SK-N-DZ (cell line): ENCODE results near the gene TCL1B. TPM values are rescaled to one million over a fixed set of nuclear protein-coding genes. Genes with fewer than 3 reads are reported as not detected.

ENCODE experiments used
- DNase-seq: peaks from one replicate; pipeline ENCODE4 v3.0.0-alpha.2; 2015; ENCODE audit warnings: low spot score
- polyA plus RNA-seq, 2 experiments: library from polyadenylated mRNA; depleted of rRNA; stranded (reverse); fragments of >200 nt; gene quantifications; 2 replicates each; pipeline ENCODE4 v1.2.3, GENCODE V29; 2014

Gene TCL1B, protein sequence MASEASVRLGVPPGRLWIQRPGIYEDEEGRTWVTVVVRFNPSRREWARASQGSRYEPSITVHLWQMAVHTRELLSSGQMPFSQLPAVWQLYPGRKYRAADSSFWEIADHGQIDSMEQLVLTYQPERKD
- polyA plus RNA-seq (2014; cell fraction: cytosol; rRNA removed), result not detected in 2 replicates
- not detected in 2 replicates for polyA plus RNA-seq (2014; cell fraction: nucleus; rRNA removed)

DNA sequence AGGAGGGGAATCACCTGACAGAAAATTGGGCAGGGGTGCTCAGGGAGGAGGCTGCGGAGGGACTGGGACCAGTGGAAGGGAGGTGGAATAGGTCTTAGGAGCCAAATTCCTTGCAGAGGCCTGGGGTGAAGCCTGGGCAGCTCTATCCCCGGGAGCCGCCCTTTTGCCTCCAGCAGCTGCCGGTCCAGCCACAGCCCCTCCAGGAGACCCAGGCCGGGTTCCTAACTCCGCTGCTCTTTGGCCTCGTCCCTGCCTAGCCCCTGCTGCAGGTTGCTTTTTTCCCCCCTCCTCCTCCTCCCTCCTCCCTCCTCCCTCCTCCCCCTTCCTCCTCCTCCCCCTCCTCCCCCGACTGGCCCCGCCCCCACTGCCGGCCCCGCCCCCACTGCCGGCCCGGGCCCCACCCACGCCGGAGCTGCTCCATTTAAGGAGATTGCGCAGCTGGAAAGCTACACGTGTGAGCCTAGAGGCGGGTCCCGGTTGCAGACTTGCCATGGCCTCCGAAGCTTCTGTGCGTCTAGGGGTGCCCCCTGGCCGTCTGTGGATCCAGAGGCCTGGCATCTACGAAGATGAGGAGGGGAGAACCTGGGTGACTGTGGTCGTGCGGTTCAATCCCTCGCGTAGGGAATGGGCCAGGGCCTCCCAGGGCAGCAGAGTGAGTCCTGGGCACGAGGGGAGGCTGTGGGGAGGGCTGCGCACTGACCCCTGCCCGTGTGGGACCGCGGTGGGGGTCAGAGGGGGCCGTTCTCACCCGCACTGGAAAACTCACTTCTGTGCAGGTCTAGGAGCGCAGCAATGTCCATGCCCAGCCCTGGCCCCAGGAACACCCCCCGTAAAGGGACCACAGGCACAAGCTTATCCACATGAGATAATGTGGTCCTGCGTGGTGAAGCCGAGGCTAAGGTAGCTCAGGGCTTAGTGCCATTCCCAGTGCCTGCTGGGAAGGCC, at the start of gene TCL1B:
Gene TCL1B, plus strand, starts transcription at position 449 of the 945 bp plus-strand sequence. Its CDS starts 42 bp downstream, at position 491.
- DNase-seq, result no peak

DNA sequence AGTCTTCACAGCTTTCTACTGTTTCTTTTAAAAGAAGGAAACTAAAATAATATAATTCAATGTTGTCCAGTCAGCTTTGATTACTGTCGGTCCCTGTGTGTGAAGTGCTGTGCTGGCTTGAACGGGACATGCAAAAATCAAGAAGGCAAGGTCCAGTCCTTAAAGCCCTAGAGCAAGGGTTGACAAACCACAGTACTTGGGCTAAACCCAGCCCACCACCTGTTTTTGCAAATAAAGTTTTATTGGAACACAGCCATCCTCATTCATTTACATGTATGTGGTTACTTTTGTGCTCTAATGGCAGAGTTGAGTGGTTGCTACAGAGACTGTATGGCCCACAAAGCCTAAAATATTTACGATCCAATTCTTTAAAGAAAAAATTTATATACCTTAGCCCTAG, 41.2 kb upstream of the TCL1B start:
- no peak for DNase-seq

DNA sequence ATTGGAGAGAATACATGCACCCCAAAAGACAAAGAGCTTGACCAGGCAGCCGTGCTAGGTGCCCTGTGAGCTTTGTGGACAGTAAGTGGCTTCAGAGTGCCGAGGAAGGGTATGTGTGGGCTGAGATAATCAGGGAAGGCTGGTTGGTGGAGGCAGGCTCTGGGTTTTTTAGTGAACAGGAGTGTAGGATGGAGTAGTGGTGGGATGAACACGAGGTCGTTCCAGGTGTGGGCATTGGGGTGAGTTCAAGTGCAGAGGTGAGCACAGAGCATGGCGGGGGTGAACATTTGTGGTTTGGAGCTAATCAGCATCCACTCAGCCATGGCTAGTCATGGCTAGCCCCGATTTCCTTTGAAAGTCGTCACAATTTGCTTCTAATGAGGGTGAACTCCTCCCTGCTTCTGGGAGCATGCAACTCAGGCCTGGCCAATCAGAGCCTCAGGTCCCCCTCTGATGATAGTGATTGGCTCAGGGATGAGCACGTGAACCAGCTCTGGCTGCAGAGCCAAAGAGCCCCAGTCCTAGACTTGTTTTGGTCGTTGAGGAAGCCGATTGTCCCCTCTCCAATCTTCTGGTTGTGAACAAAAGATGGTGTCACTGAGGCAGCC, 40.7 kb upstream of the TCL1B start:
- DNase-seq, result no peak

DNA sequence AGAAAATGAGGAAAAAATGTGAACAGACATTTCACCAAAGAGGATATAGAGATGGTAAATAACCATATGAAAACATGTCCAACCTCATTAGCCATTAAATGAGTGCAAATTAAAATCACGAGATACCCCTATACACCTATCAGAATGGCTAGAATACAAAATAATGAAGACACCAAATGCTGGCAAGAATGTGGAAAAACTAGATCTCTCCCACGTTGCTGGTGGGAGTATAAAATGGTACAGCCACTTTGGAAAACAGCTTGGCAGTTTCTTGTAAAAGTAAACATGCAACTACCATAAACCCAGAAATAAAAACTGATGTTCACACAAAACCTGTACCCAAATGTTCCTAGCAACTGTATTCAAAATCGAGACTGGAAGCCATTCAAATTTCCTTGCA, 38.3 kb upstream of the TCL1B start:
- DNase-seq, result no peak

DNA sequence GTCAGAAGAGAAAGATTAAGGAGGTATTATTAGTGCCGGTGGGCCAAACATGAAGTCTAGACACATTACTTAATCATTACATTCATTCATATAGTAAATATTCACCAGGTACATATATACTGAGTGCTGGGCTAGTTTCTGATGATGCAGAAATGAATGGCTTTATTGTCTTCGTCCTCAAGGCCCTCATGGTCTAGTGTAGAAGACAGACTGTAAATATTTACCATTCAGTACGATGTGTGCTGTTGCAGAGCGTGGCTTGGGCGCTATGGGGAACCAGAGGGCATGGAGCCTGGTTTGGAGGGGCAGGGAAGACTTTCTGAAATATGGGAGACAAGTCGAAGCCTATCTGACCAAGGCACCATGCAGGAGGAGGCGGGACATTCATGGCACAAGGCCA, 37.0 kb upstream of the TCL1B start:
- no peak for DNase-seq

DNA sequence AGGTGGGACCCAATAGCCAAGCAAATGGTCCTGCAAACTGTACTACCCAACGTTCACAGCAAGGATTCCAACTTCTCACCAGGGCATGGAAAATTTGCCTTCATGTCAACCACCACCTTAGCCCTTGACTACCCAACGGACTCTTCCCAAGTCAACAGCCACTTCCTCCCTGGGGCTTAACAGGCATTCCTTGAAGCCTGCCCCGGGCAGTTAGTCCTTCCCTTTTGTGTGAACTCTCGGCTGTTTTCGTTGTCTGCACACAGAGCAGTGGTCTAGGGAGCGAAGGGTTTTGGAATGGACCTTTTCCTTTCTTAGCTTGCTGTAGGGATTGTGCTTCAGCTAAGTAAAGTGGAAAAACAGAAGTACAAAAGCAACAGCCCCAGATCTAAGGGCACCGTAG, 35.2 kb upstream of the TCL1B start:
- DNase-seq, result no peak

DNA sequence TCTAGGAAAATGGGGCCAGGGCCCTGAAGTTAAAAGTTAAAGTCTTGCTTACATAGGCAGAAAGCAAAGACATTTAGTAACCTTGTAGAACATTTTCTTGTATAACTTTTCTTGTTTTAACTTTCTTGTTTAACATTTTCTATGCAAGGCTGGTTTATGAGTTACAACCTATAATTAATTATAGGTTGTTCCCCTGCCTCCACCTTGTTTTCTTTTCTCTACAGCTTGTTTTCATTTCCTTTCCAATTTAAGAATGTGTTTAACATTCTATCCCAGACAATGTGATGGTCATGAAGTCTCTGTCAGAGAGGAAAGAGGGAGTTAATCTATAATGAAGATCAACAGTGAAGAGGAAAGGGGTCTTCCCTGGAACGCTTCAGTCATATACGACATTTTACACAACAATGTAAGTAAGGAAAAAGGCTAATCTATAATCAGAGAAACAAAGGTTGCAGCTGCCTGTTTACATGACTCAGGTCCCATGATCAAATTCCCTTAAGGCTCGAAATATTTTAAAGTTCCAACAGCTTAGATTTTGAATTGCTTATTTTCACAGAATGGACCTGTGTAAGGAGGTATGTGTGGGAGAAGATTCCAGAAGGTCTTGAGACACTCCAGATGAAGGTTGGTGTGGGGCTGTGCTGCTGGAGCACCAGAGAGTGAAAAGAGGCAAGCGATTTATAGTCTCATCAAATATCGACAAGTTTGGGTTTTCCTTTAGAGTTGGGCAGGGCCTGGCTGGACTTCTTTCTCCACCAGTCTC, 34.2 kb upstream of the TCL1B start:
- DNase-seq, result no peak

DNA sequence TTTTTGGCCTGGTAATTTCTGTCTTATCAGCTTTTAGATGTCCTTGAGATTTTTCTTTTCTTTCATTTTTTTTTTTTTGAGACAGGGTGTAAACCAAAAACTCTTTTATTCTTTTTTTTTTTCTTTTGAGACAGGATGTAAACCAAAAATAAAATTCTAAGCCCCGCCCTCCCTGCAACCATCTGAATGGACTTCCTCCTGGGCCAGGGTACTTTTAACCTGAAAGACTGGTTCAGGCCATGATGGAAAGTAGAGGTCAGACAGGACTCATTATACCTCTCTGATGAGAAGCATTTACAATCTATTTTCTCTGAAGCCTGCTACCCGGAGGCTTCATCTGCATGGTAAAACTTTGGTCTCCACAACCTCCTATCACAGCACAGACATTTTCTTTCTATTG, 33.5 kb upstream of the TCL1B start:
- no peak for DNase-seq

DNA sequence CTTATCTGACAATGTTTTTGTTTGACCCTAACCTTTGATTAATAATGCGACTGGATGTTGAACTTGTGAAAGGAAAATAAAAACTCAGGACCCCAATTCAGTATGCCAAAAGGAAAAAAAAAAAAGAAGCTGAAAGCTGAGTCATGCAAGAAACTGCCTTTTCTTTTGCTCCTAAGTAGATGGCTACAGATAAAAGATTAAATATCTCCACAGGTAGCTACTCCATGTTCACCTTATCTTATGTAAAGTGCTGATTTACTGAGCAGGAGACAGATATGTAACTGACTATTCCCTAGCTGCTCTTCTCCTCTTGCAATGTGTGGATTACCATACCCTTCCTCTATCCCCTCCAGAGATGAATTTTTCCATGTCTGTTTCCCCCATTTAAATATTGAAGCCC, 30.8 kb upstream of the TCL1B start:
- no peak for DNase-seq

DNA sequence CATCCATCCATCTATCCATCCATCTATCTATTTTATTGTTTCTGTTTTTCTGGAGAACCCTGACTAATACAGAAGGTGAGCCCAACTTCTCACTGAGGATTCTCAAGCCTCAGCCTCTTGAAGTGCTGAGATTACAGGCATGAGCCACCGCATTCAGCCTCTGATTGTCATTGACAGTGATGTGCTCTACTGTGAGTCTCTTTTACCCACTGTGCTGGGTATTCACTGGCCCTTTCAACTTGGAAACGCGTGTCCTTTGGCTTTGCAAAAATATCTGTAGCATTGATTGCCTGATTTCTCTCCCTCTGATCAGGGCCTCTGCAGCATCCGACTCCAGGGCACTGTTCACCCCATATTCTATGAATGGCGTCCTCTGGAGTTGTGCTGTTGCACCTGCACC, 29.6 kb upstream of the TCL1B start:
- no peak for DNase-seq

DNA sequence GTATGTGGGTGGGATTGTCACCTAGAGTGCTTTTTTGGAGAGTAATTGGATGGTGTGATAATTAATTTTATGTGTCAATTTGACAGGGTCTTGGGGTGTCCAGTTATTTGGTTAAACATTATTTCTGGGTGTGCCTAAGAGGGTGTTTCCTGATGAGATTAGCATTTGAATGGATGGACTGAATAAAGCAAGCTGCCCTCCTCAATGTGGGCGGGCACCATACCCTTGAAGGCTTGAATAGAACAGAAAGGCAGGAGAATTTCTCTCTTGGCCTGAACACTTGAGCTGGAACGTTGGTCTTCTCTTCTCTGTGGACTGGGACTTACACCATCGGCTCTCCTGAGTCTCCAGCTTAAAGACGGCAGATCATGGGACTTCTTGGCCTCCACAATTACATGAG, 28.8 kb upstream of the TCL1B start:
- DNase-seq, result no peak

DNA sequence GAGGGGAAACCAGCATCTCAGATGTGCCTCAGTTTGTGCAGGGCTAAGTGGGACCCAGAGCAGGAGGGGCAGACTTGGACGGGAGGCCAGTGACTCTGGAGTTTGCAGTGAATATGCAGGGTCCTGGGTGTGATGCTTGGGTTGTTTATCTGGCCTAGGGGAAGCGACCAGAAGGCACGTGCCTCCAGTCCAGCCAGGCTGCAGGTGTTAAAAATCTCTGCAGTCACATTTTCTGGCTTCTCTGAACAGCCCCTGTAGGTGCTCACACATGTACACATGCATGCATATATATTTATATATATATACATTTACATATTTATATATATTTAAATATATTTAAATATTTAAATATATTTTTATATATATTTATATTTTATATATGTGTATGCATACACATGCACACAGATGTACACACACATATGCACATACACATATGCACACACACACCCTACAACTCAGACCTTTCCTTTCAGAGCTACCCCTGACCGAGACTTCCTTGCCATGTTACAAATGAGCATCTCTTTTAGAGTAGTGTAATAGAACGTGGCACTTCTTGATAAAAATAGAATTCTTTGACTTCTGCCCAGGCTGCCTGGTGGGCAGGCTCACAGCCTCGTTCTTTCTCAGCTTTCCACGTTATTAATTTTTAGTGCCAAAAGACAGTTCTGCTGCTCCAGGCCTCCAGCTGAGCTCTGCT, 26.8 kb upstream of the TCL1B start:
- no peak for DNase-seq

DNA sequence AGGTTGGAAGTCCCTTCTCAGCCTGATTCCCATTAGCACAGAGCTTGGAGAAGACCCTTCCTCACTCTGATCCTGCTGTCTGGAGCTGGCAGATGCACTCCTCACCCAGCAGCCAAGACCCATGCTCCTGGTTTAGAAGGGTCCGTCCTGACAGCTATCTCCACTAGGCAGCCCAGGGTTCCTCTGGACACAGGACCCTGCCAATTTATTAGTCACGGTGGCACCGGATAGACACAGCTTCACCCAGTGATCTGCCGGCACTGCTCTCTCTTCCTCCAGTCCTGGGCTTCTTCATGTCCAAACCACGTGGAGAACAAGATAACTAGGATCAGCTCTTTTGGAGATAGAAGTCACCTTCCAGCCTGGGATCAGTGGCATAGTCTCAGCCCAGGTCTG, 26.2 kb upstream of the TCL1B start:
- no peak for DNase-seq

DNA sequence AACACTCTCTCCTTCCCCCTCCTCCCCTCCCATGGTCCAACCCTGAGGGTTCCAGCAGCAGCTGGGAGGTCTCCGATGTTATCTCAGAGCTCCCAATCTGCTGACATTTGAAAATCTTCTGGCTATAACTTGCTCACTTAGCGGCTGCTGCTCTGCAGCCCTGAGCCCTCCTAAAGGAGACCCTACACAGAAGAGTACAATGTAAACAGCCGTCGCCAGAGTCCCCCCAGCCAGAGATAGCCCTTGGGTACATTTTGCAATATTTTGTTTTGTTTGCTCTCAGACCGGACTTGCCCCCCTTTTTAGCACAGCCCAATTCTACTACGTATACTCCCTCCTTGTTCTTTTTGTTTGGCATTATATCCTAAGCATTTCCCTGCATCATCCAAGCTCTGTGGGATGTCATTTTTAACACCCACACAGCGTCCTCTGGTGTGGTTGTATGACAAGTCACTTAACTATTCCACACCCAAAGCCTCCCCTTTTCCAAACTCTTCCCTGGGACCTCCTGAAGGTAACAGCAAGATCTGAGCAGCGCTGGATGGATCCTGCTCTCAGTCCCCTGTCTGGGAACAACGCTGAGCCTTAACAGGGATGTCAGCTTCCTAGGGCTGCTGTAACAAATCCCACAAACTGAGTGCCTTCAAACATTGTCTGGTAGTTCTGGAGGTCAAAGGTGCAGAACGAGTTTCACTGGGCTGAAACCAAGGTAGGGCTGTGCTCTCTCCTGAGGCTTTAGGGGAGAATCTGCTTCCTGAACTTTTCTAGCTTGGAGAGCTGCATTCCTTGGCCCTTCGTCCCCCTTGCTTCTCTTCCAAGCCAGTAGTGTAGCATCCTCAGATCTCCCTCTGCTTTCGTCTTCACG, 25.3 kb upstream of the TCL1B start:
- no peak for DNase-seq

DNA sequence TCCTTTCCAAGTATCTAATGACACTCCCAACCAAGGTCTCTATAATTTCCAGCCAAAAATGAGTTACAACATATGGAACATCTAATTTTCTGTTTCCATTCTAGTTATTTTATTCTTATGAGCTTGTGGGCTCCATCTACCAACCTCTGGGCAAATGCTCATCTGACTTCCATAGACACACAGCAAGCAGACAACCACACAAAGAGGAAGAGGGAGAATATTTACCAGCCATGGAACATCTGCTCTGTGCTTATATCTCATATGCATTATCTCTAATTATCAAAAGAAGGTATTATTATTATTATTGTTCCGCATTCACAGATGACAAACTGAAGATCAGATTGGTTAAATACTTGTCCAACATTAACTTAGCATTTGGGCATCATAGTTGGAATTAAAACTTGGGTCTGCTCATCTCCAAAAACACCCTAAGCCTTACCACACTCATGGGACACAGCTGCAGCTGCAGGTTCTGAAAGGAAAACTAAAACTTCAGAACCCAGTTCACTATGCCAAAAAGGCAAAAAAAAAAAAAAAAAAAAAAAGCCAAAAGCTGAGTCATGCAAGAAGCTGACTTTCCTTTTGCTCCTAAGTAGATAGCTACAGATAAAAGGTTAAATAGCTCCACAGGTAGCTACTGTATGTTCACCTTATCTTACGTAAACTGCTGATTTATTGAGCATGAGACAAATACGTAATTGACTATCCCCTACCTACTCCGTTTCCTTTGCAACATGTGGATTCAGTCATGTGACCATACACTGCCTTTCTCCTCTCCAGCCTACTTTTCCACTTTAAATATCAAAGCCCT, 23.6 kb upstream of the TCL1B start:
- no peak for DNase-seq

DNA sequence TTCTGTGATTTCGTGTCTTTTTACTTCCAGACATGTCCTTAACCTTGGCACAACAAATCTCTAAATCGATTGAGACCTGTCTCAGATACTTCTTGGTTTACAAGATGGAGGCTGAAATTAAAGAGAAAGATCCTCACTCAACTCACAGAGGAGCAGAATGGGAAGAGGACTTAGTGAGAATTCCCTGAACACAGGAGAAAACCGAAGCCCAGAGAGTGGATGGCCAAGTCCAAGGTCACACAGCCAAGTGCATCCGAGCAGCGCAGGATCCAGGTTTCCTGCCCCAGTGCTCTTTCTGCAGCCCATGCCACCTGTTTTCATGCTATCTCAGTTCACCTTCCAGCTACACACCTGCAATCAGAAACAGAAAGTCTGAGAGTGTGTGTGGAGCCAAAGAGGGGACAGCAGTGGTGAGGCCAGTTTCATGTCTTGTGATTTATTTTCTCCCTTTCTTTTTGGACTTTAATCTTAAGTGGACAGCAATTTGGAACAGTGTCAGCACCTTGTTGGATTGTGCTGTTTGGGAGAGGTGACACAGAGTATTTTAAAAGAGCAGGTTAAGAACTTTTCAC, 22.9 kb upstream of the TCL1B start:
- no peak for DNase-seq

DNA sequence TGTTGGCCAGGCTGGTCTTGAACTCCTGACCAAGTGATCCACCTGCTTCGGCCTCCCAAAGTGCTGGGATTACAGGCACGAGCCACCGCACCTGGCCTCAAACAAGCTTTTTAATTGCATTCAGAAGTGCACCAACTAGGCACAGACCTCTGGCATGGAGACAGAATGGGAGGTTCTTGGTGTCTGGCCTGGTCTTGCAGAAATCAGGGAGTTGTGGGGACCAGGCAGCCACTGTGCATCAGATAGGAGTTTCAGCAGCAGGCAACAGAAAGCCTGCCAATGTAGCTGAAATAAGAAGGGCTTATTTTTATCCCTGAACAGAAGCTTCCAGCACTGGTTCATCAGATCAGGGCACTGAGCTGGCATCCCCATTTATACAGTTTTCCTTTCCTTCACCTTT, 22.2 kb upstream of the TCL1B start:
- DNase-seq, result no peak

DNA sequence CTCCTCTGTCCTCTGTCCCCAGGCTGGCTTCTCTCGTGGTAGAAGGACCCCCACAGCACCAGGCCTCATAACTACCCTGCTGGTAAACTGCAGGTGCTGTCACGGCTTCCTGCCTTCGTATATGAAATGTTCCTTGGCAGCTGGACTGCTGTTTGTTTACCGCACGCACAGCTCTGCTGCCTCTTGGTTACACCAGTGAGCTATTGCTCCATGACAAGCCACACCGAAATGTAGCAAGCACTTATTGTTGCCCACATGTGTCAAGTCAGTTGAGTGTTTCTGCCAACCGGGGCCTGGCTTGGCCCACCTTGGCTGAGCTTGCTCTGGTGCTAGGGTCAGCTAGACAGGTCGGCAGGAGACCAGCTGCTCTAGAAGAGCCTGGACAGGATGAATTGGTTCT, 21.7 kb upstream of the TCL1B start:
- DNase-seq, result no peak

DNA sequence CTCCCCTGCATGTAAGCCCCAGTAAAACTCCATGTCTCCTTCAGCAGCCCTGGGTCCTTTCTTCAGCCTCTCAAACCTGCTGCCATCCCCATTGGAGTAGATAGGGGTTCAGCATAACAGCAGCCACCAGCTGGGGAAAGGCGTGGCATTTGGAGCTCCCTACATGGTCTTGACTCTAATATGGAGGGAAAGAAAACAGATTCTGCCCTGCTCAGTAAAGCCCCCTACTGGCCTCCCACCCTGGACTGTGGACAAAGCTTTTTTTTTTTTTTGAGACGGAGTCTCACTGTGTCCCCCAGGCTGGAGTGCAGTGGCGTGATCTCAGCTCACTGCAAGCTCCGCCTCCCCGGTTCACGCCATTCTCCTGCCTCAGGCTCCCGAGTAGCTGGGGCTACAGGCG, 20.7 kb upstream of the TCL1B start:
- DNase-seq, result peak; percentile 9
